ENCODE measurements around the gene FXYD6.
"Not testable (repeated sequence)": the region's sequence is repeated elsewhere in the genome, so short reads cannot be mapped to it uniquely, and the experiment has no call there.

The FXYD6 gene

DNA sequence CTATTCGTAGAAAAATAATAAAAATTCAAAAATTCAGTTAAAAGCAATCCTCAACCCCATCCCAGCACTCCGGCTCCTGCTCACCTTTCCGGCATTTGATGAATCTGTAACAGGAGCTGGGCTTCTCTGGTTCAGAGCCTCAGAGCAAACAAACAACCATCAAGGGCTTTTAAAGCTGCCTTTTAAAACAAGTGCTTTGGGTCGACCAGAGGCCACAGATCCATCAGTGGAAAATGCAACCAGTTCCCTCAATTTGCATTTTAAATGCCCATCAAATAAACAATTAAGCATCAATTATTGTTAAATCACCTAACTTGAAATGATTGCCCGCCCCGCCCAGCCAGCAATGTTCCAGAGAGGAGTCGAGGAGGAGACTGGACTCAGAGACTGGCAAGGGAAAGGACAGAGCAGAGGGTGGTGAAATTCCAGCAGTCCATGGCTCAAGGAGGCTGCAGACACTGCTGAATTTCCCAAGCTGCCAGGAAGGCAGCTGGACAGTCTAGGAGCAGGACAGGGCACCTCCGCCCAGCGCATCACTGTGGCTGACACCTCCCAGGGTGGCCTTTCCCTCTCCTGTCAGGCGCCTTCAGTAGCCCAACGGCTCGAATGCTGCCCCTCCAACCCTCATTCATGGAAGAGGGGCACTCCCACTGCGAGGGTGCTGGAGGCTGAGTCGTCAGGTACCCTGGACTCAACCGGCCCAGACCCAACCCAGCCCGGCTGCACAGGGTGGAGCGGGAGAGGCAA, 7.5 kb downstream of the FXYD6 start:
- Histone ChIP-seq H4K20me1 (ENCODE audit: insufficient read depth, low read length) (no peaks in the 10 kb centered on the region), H2AFZ (ENCODE audit: low read depth, low read length) (no peak overlapping the region), H3K4me2 (ENCODE audit: low read length) (peak overlapping the region; percentile 56), H3K36me3 (replicated peaks; ENCODE audit: low read depth, low read length) (no peaks in the 10 kb centered on the region), H3K27me3 (ENCODE audit: low read depth, low read length) (no peaks in the 10 kb centered on the region), H3K9me3 (ENCODE audit: insufficient read depth, low read length) (no peaks in the 10 kb centered on the region), H3K4me1 (ENCODE audit: low read length) (peaks cover 22% of the 10 kb centered on the region), H3K27ac (ENCODE audit: low read length) (no peak overlapping the region), H3K79me2 (ENCODE audit: low read length) (no peaks in the 10 kb centered on the region), H3K9ac (ENCODE audit: low read length) (no peak overlapping the region), H3K4me3 (ENCODE audit: low read length) (no peak overlapping the region)
- TF ChIP-seq EZH2phosphoT487 (IDR thresholded peaks at IDR 0.05; ENCODE audit: low read depth), result no peak
- TF ChIP-seq, protein P1, sequence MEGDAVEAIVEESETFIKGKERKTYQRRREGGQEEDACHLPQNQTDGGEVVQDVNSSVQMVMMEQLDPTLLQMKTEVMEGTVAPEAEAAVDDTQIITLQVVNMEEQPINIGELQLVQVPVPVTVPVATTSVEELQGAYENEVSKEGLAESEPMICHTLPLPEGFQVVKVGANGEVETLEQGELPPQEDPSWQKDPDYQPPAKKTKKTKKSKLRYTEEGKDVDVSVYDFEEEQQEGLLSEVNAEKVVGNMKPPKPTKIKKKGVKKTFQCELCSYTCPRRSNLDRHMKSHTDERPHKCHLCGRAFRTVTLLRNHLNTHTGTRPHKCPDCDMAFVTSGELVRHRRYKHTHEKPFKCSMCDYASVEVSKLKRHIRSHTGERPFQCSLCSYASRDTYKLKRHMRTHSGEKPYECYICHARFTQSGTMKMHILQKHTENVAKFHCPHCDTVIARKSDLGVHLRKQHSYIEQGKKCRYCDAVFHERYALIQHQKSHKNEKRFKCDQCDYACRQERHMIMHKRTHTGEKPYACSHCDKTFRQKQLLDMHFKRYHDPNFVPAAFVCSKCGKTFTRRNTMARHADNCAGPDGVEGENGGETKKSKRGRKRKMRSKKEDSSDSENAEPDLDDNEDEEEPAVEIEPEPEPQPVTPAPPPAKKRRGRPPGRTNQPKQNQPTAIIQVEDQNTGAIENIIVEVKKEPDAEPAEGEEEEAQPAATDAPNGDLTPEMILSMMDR (IDR thresholded peaks at IDR 0.05; ENCODE audit: low read depth, low read length), result no peak

DNA sequence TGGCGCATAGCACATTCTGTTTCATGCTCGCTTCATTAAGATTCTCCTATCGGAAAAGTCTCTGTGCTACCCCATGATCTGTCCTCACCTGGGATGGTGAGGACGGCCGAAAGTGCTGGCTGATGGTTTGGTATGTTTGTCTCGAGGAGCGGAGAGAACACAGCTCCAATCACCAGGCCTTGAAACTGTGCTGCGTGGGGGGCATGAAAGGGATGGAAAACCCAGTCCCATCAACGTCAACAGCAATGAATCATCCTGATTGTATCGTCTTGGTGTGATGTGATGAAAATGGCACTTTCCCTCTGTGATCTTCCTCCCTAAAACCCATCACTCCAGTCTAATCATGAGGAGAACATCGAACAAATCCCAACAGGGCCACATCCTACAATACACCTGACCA, 8.4 kb downstream of the FXYD6 start:
- H3K4me1 ChIP-seq (ENCODE audit: low read length), result peaks cover 22% of the 10 kb centered on the region
- H3K79me2 ChIP-seq (ENCODE audit: low read length), result no peaks in the 10 kb centered on the region
- no peaks in the 10 kb centered on the region for H3K36me3 ChIP-seq (replicated peaks; ENCODE audit: low read depth, low read length)
- H4K20me1 ChIP-seq (ENCODE audit: insufficient read depth, low read length), result no peaks in the 10 kb centered on the region
- no peaks in the 10 kb centered on the region for H3K27me3 ChIP-seq (ENCODE audit: low read depth, low read length)
- H3K27ac ChIP-seq (ENCODE audit: low read length), result no peak overlapping the region
- H3K9me3 ChIP-seq (ENCODE audit: insufficient read depth, low read length), result no peaks in the 10 kb centered on the region
- H3K4me3 ChIP-seq (ENCODE audit: low read length), result no peak overlapping the region
- no peak overlapping the region for H3K4me2 ChIP-seq (ENCODE audit: low read length)
- TF ChIP-seq EZH2phosphoT487 (IDR thresholded peaks at IDR 0.05; ENCODE audit: low read depth), result no peak
- TF ChIP-seq, protein P1 (IDR thresholded peaks at IDR 0.05; ENCODE audit: low read depth, low read length), result no peak
- H2AFZ ChIP-seq (ENCODE audit: low read depth, low read length), result no peak overlapping the region
- no peak overlapping the region for H3K9ac ChIP-seq (ENCODE audit: low read length)

DNA sequence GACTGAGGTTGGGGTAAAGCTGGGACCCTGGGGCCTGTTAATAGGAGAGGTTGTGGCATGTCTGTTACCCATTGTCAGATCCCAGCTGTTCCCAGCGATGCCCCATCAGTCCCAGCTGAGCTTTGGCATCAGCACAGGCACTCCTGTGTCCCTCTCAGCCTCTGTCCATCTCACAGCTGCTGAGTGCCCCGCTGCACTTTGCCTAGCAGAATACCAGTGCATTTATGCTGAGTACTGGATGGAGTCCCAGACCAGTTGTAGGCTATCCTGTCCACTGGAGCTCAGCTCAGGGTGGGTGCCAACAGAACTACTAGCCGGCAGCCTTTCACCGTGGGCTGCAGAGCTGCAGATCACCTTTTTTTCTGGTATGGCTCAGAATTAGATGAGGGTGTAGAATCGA, 9.9 kb downstream of the FXYD6 start:
- Histone ChIP-seq H3K27ac (ENCODE audit: low read length) (no peak overlapping the region), H3K9me3 (ENCODE audit: insufficient read depth, low read length) (no peaks in the 10 kb centered on the region), H3K27me3 (ENCODE audit: low read depth, low read length) (no peaks in the 10 kb centered on the region), H2AFZ (ENCODE audit: low read depth, low read length) (no peak overlapping the region), H3K4me3 (ENCODE audit: low read length) (no peak overlapping the region), H4K20me1 (ENCODE audit: insufficient read depth, low read length) (no peaks in the 10 kb centered on the region), H3K4me2 (ENCODE audit: low read length) (no peak overlapping the region), H3K4me1 (ENCODE audit: low read length) (peaks cover 22% of the 10 kb centered on the region), H3K79me2 (ENCODE audit: low read length) (no peaks in the 10 kb centered on the region), H3K9ac (ENCODE audit: low read length) (no peak overlapping the region), H3K36me3 (replicated peaks; ENCODE audit: low read depth, low read length) (no peaks in the 10 kb centered on the region)
- TF ChIP-seq, protein P1 (IDR thresholded peaks at IDR 0.05; ENCODE audit: low read depth, low read length), result no peak
- no peak for TF ChIP-seq EZH2phosphoT487 (IDR thresholded peaks at IDR 0.05; ENCODE audit: low read depth)

DNA sequence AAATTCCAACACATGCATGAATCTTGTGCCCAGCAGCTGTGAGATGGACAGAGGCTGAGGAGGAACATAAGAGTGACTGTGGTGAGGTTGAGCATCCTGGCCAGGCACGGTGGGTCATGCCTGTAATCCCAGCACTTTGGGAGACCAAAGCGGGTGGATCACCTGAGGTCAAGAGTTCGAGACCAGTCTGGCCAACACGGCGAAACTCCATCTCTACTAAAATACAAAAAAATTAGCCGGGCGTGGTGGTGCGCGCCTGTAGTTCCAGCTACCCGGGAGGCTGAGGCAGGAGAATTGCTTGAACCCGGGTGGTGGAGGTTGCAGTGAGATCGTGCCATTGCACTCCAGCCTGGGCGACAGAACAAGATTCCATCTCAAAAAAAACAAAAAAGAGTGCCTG, 10.9 kb downstream of the FXYD6 start:
- not testable (repeated sequence) for H3K27ac ChIP-seq (ENCODE audit: low read length); H3K79me2 ChIP-seq (ENCODE audit: low read length); H3K4me2 ChIP-seq (ENCODE audit: low read length); H4K20me1 ChIP-seq (ENCODE audit: insufficient read depth, low read length); H3K36me3 ChIP-seq (replicated peaks; ENCODE audit: low read depth, low read length); H3K9ac ChIP-seq (ENCODE audit: low read length); H3K27me3 ChIP-seq (ENCODE audit: low read depth, low read length); H3K4me3 ChIP-seq (ENCODE audit: low read length); H3K9me3 ChIP-seq (ENCODE audit: insufficient read depth, low read length); H2AFZ ChIP-seq (ENCODE audit: low read depth, low read length)
- H3K4me1 ChIP-seq (ENCODE audit: low read length), result peaks cover 19% of the 10 kb centered on the region

Data from OCI-LY3 (cell line).